ENCODE measurements around the gene LRRN2.
"Not testable (repeated sequence)": the region's sequence is repeated elsewhere in the genome, so short reads cannot be mapped to it uniquely, and the experiment has no call there.

Gene LRRN2

GRCh38 chr1:204705493-204705811 lies 19.9 kb upstream of the LRRN2 start:
- peaks cover 16% of the 10 kb centered on the region for H3K4me1 Mint-ChIP-seq (ENCODE audit: low read depth)
- H3K36me3 Mint-ChIP-seq (ENCODE audit: low read depth): no peaks in the 10 kb centered on the region
- no peaks in the 10 kb centered on the region for H3K9me3 Mint-ChIP-seq
- H3K27ac Mint-ChIP-seq: no peak overlapping the region
- no peak overlapping the region for H3K4me3 Mint-ChIP-seq
- H3K27me3 Mint-ChIP-seq: peaks cover 4% of the 10 kb centered on the region

GRCh38 chr1:204704794-204705492 lies 19.4 kb upstream of the LRRN2 start:
- Mint-ChIP-seq H3K9me3 (no peaks in the 10 kb centered on the region), H3K4me3 (no peak overlapping the region), H3K4me1 (ENCODE audit: low read depth) (peaks cover 16% of the 10 kb centered on the region), H3K36me3 (ENCODE audit: low read depth) (no peaks in the 10 kb centered on the region), H3K27me3 (peaks cover 4% of the 10 kb centered on the region), H3K27ac (no peak overlapping the region)

- no peaks in the 10 kb centered on the region for H3K9me3 Mint-ChIP-seq
- no peaks in the 10 kb centered on the region for H3K36me3 Mint-ChIP-seq (ENCODE audit: low read depth)
- H3K4me1 Mint-ChIP-seq (ENCODE audit: low read depth): peaks cover 16% of the 10 kb centered on the region
- H3K27me3 Mint-ChIP-seq: peaks cover 4% of the 10 kb centered on the region
- H3K4me3 Mint-ChIP-seq: no peak overlapping the region
- H3K27ac Mint-ChIP-seq: no peak overlapping the region
Observed at GRCh38 chr1:204703826-204704612, 18.5 kb upstream of the LRRN2 start.

GRCh38 chr1:204703268-204703664 lies 17.7 kb upstream of the LRRN2 start:
- no peak overlapping the region for H3K4me3 Mint-ChIP-seq
- H3K27me3 Mint-ChIP-seq: peaks cover 4% of the 10 kb centered on the region
- H3K36me3 Mint-ChIP-seq (ENCODE audit: low read depth): no peaks in the 10 kb centered on the region
- no peaks in the 10 kb centered on the region for H3K9me3 Mint-ChIP-seq
- peaks cover 16% of the 10 kb centered on the region for H3K4me1 Mint-ChIP-seq (ENCODE audit: low read depth)
- no peak overlapping the region for H3K27ac Mint-ChIP-seq

GRCh38 chr1:204702552-204703267 lies 17.2 kb upstream of the LRRN2 start:
- H3K27me3 Mint-ChIP-seq: peaks cover 4% of the 10 kb centered on the region

GRCh38 chr1:204701229-204701628 lies 15.7 kb upstream of the LRRN2 start:
- Mint-ChIP-seq H3K36me3 (ENCODE audit: low read depth) (no peaks in the 10 kb centered on the region), H3K27me3 (peaks cover 4% of the 10 kb centered on the region), H3K4me1 (ENCODE audit: low read depth) (peaks cover 5% of the 10 kb centered on the region), H3K4me3 (no peak overlapping the region), H3K9me3 (no peaks in the 10 kb centered on the region), H3K27ac (no peak overlapping the region)

More at GRCh38 chr1:204702552-204703267, 17.2 kb upstream of the LRRN2 start:
- Mint-ChIP-seq H3K4me1 (ENCODE audit: low read depth) (peaks cover 16% of the 10 kb centered on the region), H3K9me3 (no peaks in the 10 kb centered on the region), H3K4me3 (no peak overlapping the region), H3K36me3 (ENCODE audit: low read depth) (no peaks in the 10 kb centered on the region), H3K27ac (no peak overlapping the region)

GRCh38 chr1:204697893-204698292 lies 12.4 kb upstream of the LRRN2 start:
- H3K27me3 Mint-ChIP-seq: no peaks in the 10 kb centered on the region
- no peak overlapping the region for H3K27ac Mint-ChIP-seq
- H3K9me3 Mint-ChIP-seq: no peaks in the 10 kb centered on the region
- H3K36me3 Mint-ChIP-seq (ENCODE audit: low read depth): no peaks in the 10 kb centered on the region
- H3K4me3 Mint-ChIP-seq: no peak overlapping the region
- H3K4me1 Mint-ChIP-seq (ENCODE audit: low read depth): no peaks in the 10 kb centered on the region

GRCh38 chr1:204696606-204697005 lies 11.1 kb upstream of the LRRN2 start:
- peaks cover 2% of the 10 kb centered on the region for H3K4me1 Mint-ChIP-seq (ENCODE audit: low read depth)
- no peaks in the 10 kb centered on the region for H3K9me3 Mint-ChIP-seq
- H3K4me3 Mint-ChIP-seq: no peak overlapping the region
- H3K27ac Mint-ChIP-seq: no peak overlapping the region
- H3K27me3 Mint-ChIP-seq: no peaks in the 10 kb centered on the region
- H3K36me3 Mint-ChIP-seq (ENCODE audit: low read depth): no peaks in the 10 kb centered on the region

- H3K4me3 Mint-ChIP-seq: no peak overlapping the region
- H3K36me3 Mint-ChIP-seq (ENCODE audit: low read depth): no peaks in the 10 kb centered on the region
- no peaks in the 10 kb centered on the region for H3K27me3 Mint-ChIP-seq
Observed at GRCh38 chr1:204695692-204696091, 10.2 kb upstream of the LRRN2 start.

GRCh38 chr1:204694145-204694544 lies 8.6 kb upstream of the LRRN2 start:
- no peak overlapping the region for H3K27ac Mint-ChIP-seq
- H3K4me1 Mint-ChIP-seq (ENCODE audit: low read depth): peaks cover 4% of the 10 kb centered on the region
- peaks cover 4% of the 10 kb centered on the region for H3K27me3 Mint-ChIP-seq
- H3K9me3 Mint-ChIP-seq: no peaks in the 10 kb centered on the region
- H3K4me3 Mint-ChIP-seq: no peak overlapping the region
- no peaks in the 10 kb centered on the region for H3K36me3 Mint-ChIP-seq (ENCODE audit: low read depth)

More at GRCh38 chr1:204695692-204696091, 10.2 kb upstream of the LRRN2 start:
- Mint-ChIP-seq H3K9me3 (no peaks in the 10 kb centered on the region), H3K4me1 (ENCODE audit: low read depth) (peaks cover 4% of the 10 kb centered on the region), H3K27ac (no peak overlapping the region)

GRCh38 chr1:204692841-204693356 lies 7.4 kb upstream of the LRRN2 start:
- H3K27me3 Mint-ChIP-seq: peaks cover 12% of the 10 kb centered on the region
- H3K36me3 Mint-ChIP-seq (ENCODE audit: low read depth): no peaks in the 10 kb centered on the region
- no peak overlapping the region for H3K27ac Mint-ChIP-seq
- H3K4me3 Mint-ChIP-seq: no peak overlapping the region
- no peaks in the 10 kb centered on the region for H3K9me3 Mint-ChIP-seq
- H3K4me1 Mint-ChIP-seq (ENCODE audit: low read depth): peaks cover 4% of the 10 kb centered on the region

- peaks cover 14% of the 10 kb centered on the region for H3K27me3 Mint-ChIP-seq
- no peak overlapping the region for H3K27ac Mint-ChIP-seq
- no peak overlapping the region for H3K4me3 Mint-ChIP-seq
Observed at GRCh38 chr1:204692325-204692840, 6.8 kb upstream of the LRRN2 start.

GRCh38 chr1:204691328-204691730 lies 5.8 kb upstream of the LRRN2 start:
- H3K27me3 Mint-ChIP-seq: peaks cover 25% of the 10 kb centered on the region
- H3K9me3 Mint-ChIP-seq; H3K27ac Mint-ChIP-seq; H3K4me3 Mint-ChIP-seq; H3K36me3 Mint-ChIP-seq (ENCODE audit: low read depth); H3K4me1 Mint-ChIP-seq (ENCODE audit: low read depth): not testable (repeated sequence)

More at GRCh38 chr1:204692325-204692840, 6.8 kb upstream of the LRRN2 start:
- Mint-ChIP-seq H3K4me1 (ENCODE audit: low read depth) (peaks cover 4% of the 10 kb centered on the region), H3K9me3 (no peaks in the 10 kb centered on the region), H3K36me3 (ENCODE audit: low read depth) (no peaks in the 10 kb centered on the region)

GRCh38 chr1:204688776-204689175 lies 3.2 kb upstream of the LRRN2 start:
- Mint-ChIP-seq H3K36me3 (ENCODE audit: low read depth) (no peaks in the 10 kb centered on the region), H3K27me3 (peaks cover 40% of the 10 kb centered on the region), H3K27ac (no peak overlapping the region), H3K4me3 (no peak overlapping the region), H3K9me3 (no peaks in the 10 kb centered on the region), H3K4me1 (ENCODE audit: low read depth) (peaks cover 13% of the 10 kb centered on the region)

GRCh38 chr1:204688007-204688406 lies 2.5 kb upstream of the LRRN2 start:
- H3K9me3 Mint-ChIP-seq: no peaks in the 10 kb centered on the region
- no peak overlapping the region for H3K4me3 Mint-ChIP-seq
- no peaks in the 10 kb centered on the region for H3K36me3 Mint-ChIP-seq (ENCODE audit: low read depth)
- no peak overlapping the region for H3K27ac Mint-ChIP-seq
- H3K4me1 Mint-ChIP-seq (ENCODE audit: low read depth): peaks cover 13% of the 10 kb centered on the region
- peaks cover 40% of the 10 kb centered on the region for H3K27me3 Mint-ChIP-seq
